22Rv1 (cell line): Measurements from ENCODE around the gene TECPR2.

Experiments
- ZFX ChIP-seq: fragments of 450-650 bp; IDR thresholded peaks from 2 replicates; pipeline ENCODE4 v1.6.1; 2017; ENCODE audit warnings: antibody characterized with exemption, borderline replicate concordance
- TF ChIP-seq, protein P1 (sequence below): fragments of 450-650 bp; IDR thresholded peaks from 2 replicates; pipeline ENCODE4 v1.5.1; 2017; ENCODE audit warnings: mild to moderate bottlenecking

DNA sequence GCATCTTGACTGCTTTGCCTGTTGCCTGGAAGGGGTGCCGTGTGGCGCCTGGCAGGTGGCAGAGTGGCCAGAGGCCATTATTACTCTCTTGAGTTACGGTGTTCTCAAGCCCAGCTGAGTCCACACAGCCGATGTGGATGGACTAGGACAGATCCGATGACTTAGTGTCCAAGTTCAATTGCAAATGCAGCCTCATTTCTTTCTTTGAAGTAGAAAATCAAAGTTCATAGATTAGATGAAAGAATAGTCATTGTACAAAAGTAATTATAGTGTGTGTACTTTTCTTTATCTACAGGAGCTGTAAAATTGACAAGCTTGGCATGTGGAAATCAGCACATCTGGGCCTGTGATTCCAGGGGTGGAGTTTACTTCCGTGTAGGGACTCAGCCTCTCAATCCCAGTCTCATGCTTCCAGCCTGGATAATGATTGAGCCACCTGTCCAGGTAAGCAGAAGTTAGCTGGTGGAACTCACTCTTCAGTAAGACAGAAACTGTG lies 102.2 kb downstream of the TECPR2 start:
- TF ChIP-seq, protein P1, sequence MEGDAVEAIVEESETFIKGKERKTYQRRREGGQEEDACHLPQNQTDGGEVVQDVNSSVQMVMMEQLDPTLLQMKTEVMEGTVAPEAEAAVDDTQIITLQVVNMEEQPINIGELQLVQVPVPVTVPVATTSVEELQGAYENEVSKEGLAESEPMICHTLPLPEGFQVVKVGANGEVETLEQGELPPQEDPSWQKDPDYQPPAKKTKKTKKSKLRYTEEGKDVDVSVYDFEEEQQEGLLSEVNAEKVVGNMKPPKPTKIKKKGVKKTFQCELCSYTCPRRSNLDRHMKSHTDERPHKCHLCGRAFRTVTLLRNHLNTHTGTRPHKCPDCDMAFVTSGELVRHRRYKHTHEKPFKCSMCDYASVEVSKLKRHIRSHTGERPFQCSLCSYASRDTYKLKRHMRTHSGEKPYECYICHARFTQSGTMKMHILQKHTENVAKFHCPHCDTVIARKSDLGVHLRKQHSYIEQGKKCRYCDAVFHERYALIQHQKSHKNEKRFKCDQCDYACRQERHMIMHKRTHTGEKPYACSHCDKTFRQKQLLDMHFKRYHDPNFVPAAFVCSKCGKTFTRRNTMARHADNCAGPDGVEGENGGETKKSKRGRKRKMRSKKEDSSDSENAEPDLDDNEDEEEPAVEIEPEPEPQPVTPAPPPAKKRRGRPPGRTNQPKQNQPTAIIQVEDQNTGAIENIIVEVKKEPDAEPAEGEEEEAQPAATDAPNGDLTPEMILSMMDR: no peak
- no peak for TF ChIP-seq ZFX
